Right forelimb (tissue), 1 donor: Measurements from ENCODE around the gene ANTXR2.

Experiments
- DNase-seq: peaks from one replicate; pipeline ENCODE4 v3.0.0-alpha.2; 2018

Gene ANTXR2

GRCh38 chr4:79980448-79980847, 92.6 kb downstream of the ANTXR2 start:
- no peak for DNase-seq

GRCh38 chr4:79979785-79980437, 93.1 kb downstream of the ANTXR2 start:
- DNase-seq: no peak

- DNase-seq: no peak
Measured at GRCh38 chr4:79977131-79977840, 95.7 kb downstream of the ANTXR2 start.

- DNase-seq: peak; percentile 69
Measured at GRCh38 chr4:79964400-79965211, 108.4 kb downstream of the ANTXR2 start.

DNA sequence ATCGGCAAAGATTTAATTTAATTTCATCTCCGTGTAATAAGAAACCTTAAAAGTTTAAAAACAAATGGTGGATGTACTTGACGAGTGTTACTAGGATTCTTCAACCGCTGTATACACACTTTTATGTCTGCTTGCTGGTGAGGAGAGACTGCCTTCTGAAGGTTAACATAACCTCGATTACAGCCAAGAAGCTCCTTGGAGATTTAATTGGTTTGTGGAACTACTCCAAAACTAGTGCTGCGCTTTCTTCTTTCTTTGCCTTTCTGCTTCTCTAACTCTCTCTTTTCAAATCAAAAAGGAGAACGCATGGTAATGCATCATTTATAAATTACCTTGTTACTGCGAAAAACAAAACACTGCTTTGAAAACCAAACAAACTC, 109.0 kb downstream of the ANTXR2 start:
- DNase-seq: no peak

GRCh38 chr4:79959652-79960051, 113.4 kb downstream of the ANTXR2 start:
- DNase-seq: no peak

DNA sequence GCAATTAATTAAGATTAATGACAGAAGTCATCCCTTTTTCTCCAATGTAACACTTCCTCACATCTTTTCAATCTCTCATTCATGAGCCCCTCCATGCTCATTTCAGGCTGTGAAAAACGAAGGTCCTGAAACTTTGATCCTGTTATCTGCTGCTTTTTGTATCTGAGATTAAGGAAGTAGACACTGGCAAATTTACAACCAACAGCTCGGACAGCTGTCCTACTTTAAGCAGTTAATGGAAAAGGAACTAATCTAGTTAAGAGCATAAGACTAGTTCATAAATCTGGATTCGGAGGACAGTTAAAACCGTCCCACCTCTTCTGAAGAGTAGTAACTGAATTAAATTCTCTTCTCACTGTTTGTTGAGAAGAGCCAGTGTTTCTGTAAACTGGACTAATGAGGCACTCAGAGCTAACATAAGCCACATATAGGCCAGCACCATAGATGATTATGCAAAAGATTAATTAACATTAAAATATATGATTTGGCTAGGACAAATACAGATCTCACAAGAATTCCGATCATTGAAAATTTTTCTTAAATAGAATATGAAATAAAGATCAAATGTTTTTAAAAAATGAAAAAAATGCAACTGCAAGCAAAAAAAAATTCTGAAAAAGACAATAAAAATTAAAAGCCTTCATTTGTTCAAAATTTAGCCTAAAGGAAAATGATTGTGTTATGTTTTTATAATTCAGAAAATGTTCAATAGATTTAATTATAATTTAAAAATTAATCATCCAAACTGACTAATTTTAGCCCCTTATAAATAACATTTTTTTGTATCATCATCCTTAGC, 114.4 kb downstream of the ANTXR2 start:
- no peak for DNase-seq

DNA sequence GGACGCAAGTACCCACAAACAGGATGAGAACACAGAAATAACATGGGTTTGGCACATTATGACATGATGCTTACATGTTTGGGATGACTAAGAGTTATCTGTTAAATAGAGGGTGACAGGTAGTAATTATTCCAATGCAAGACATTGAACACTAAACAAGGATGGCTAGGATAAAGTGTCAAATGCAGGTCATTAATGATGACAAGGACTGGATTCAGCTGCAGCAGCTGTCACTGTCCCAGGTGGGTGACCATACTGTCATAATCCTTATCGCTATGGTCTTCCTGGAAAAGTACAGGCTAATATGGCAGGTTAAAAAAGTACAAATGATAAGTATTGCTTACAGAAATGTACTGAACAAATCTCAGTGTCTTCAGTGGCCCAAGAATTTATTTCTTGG, 123.9 kb downstream of the ANTXR2 start:
- no peak for DNase-seq

DNA sequence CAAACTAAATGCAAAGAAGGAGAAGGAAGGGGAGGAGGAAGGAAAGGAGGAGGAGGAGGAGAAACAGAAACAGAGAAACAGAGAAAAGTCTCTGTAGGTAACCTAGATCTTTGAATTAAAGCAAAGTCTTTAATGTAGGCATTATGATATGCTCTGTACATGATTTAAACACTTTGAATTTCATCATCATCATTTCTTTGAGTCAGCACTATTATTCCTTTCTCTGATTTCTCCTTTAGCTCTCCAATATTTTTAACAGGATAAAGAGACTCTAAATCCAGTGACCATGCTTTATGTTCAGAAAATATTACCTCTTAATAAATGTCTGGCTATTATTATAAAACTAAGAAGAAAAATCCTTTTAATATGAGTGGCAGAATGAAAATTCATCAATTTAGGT, 124.3 kb downstream of the ANTXR2 start:
- DNase-seq: no peak

GRCh38 chr4:79948261-79948660, 124.8 kb downstream of the ANTXR2 start:
- no peak for DNase-seq

GRCh38 chr4:79947386-79947785, 125.6 kb downstream of the ANTXR2 start:
- DNase-seq: no peak

DNA sequence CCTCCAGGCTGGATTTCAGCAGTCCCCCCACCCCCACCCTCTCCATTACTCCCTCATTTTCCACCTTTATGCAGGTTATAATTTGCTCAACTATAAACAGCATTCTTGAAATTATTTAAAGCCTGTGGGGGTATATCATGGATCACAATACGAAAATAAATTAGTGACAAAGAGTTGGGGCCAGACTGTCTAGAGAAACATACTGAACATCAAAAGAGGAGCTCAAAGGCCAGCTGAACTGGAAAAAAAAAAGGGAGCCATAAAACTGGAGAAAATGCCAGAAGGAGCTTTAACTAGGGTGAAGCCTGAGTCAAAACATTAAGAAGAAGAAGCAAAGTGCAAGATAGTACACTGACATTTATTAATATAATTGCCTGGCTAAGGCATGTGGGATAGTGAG, 137.8 kb downstream of the ANTXR2 start:
- no peak for DNase-seq

DNA sequence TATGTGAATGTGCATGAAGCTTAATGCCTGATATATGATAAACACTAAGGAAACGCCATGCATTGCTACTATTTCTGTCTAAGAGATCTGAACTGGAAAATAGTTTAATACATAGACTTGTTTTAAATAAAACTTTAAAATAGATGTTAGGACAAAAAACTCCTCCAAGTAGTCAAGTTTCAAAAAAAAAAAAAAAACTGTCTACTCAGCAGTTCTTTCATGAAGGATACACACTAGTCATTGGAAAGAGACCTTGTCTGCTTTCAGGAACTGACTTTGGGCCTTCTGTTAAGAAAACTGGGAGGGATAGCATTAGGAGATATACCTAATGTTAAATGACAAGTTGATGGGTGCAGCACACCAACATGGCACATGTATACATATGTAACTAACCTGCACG, 138.4 kb downstream of the ANTXR2 start:
- DNase-seq: no peak

DNA sequence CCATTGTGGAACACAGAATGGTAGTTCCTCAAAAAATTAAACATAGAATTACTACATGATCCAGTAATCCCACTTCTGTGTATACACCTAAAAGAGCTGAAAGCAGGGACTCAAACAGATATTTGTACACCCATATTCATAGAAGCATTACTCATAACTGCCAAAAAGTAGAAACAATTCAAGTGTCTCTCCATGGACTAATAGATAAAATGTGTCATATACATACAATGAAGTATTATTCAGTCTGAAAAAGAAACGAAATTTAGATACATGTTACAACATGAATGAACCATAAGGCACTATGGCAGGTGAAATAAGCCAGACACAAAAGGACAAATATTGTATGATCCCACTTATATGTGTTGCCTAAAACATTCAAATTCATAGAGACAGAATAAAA, 145.1 kb downstream of the ANTXR2 start:
- no peak for DNase-seq

GRCh38 chr4:79923281-79923680, 149.7 kb downstream of the ANTXR2 start:
- DNase-seq: no peak

- DNase-seq: no peak
Measured at GRCh38 chr4:79922011-79922410, 151.0 kb downstream of the ANTXR2 start.

GRCh38 chr4:79920163-79920853, 152.7 kb downstream of the ANTXR2 start:
- DNase-seq: no peak

DNA sequence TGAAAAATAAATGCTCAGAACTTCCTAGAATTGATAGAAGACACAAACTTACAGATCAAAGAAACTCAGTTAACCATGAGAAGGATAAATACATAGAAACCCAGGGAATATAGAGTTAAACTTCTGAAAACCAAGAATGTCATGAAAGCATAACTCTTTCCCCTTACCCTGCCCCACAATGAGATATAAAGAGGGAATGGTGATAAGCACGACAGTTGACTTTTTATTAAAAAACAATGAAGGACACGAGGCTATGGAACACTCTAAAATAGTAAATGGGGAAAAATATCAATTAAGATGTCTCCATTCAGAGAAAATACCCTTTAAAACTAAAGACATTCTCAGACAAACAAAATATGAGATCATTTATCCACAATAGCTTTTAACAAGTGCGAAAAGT, 154.7 kb downstream of the ANTXR2 start:
- no peak for DNase-seq

GRCh38 chr4:79917246-79917645, 155.8 kb downstream of the ANTXR2 start:
- DNase-seq: no peak

DNA sequence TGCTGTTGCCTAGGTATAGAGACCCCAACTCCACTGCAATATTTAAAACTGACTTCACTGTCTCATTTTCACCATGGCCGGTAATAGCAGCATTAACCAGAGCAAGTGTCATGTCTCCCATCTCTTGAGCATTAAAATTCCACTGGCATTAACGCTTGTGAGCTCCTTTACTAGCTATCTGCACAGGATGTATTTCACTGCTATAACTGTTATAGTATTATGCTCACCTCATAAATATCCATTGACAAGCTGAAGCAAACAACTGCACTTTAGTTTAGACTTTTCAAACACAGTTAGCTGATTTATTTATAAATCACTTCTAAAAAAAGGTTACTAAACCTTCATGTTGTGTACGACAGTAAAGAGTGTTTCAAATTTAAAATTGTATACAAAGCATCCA, 157.8 kb downstream of the ANTXR2 start:
- DNase-seq: no peak

GRCh38 chr4:79913581-79913980, 159.4 kb downstream of the ANTXR2 start:
- no peak for DNase-seq

GRCh38 chr4:79907001-79907400, 166.0 kb downstream of the ANTXR2 start:
- no peak for DNase-seq

DNA sequence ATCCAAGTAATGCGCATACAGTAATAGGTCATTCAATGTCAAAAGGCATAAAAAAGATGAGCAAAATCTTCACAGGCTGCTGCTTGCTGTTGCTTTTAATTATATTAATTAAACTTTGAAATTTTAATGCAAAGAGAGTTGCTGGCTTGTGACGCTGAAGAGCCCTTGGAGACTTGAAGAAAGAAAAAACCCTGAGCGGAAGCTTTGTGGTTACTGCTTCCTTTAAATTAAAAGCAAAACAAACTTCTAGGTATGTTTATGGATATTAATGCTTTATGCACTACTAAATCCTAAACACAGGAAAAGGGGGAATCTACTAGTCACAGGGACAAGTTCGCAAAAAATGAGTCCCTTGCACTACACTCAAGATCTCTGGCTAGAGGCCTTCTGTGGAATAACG, 166.7 kb downstream of the ANTXR2 start:
- DNase-seq: no peak
